8988T (cell line): ENCODE measurements around the gene CR2.
"Not testable (repeated sequence)": the region's sequence is repeated elsewhere in the genome, so short reads cannot be mapped to it uniquely, and the experiment has no call there.

Experiments used
- DNase-seq: peaks from one replicate; pipeline ENCODE4 v3.0.0; 2011

CR2 gene

GRCh38 chr1:207453710-207454045 is 450 bp upstream of the CR2 start:
- DNase-seq, result no peak

DNA sequence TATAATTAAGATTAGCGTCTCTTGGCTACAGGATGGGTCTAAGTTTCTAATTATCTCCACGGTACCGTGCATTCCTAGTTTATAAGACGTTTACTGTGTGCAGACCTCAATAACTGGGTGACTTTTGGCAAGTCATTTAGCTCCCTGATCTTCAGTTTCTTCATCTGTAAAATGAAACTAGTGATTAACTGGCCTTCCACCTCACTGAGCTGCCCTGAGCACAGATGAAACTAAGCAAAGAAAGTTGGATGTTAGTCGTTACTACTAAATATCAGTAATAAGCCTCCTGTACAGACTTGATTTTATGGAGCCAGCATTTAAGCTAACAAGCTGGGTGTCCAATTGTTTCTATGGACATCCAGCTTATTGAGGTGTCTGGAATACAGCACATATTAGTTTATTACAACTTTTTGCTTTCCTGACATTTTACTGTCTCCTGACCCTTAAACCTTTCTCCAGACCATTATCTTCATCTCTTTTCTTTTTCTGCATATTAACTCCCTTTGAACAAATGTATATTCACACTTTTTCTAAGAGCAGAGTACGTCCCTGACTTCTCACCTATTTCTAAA is 1.1 kb downstream of the CR2 start:
- DNase-seq, result no peak

DNA sequence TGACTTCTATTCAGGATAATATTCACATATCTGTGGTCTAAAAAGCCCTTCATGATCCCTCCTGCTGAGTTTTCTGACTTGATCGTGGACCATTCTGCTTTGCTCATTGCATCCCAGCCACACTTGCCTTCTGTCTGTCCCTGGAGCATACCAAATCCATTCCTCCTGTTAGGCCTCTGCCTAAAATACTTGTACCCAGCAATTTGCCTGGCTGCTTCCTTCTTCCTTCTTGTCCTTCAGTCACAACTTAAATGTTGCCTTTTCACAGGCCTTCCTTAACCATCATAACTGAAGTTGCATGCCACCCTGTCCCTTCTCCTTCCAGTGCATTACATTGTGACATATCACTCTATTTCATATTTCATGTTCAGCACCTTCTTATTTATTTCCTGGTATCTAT is 4.3 kb downstream of the CR2 start:
- no peak for DNase-seq

GRCh38 chr1:207459008-207459407 is 4.9 kb downstream of the CR2 start:
- DNase-seq, result no peak

- no peak for DNase-seq
These were observed 7.5 kb downstream of the CR2 start for GRCh38 chr1:207461649-207462048.

GRCh38 chr1:207462535-207462934 is 8.4 kb downstream of the CR2 start:
- DNase-seq, result no peak

- no peak for DNase-seq
These were observed 8.9 kb downstream of the CR2 start for GRCh38 chr1:207463021-207463420.

- DNase-seq, result no peak
These were observed 9.4 kb downstream of the CR2 start for GRCh38 chr1:207463571-207463970.

- DNase-seq, result no peak
These were observed 16.8 kb downstream of the CR2 start for GRCh38 chr1:207470927-207471326.

GRCh38 chr1:207474210-207474609 is 20.1 kb downstream of the CR2 start:
- no peak for DNase-seq

DNA sequence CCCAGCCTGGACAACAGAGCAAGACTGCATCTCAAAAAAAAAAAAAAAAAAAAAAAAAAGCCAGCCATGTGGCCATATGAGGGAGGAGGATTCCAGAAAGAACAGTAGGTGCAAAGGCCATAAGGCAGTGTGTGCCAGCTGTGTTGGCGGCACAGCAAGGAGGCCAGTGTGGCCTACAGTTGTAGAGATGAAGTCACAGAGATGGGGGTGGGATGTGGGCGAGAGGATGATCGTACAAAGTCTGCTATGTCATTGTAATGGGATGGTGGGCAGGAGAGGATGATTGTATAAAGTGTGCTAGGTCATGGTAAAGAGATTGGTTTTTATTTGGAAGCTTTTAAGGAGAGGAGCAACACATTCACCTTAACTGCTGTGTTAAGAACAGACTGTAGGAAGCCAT is 32.1 kb downstream of the CR2 start:
- no peak for DNase-seq

- DNase-seq, result no peak
These were observed 33.5 kb downstream of the CR2 start for GRCh38 chr1:207487636-207488035.

- no peak for DNase-seq
These were observed 39.1 kb downstream of the CR2 start for GRCh38 chr1:207493212-207493611.

GRCh38 chr1:207494171-207494570 is 40.0 kb downstream of the CR2 start:
- no peak for DNase-seq

- not testable (repeated sequence) for DNase-seq
These were observed 41.2 kb downstream of the CR2 start for GRCh38 chr1:207495281-207495680.

- no peak for DNase-seq
These were observed 42.0 kb downstream of the CR2 start, which contains the start of gene CR1 for GRCh38 chr1:207495801-207496792. Gene CR1, plus strand, starts transcription at chr1:207496157. Its CDS starts 111 bp downstream, at chr1:207496268.

- DNase-seq, result no peak
These were observed 43.8 kb downstream of the CR2 start for GRCh38 chr1:207497941-207498340.

DNA sequence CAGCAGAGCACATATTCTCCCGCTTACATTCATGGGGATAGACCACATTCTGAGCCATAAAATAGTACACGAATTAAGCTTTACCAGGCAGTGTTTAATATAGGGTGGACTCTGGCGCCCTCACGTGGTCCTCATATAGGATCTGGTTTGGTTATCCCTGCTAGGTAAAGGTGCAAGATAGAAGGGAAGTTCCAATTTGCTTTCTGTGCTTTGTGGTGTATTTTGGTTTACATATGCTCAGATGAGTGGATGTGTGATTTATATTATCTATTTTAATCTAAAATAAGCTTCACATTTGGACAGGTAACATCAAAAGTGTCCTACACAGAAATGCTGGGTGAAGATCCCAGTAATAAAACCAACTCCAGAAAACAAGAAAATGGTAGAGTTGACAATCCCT is 45.4 kb downstream of the CR2 start:
- DNase-seq, result peak; percentile 37

GRCh38 chr1:207500306-207500705 is 46.2 kb downstream of the CR2 start:
- no peak for DNase-seq

- no peak for DNase-seq
These were observed 46.9 kb downstream of the CR2 start for GRCh38 chr1:207501071-207501470.

DNA sequence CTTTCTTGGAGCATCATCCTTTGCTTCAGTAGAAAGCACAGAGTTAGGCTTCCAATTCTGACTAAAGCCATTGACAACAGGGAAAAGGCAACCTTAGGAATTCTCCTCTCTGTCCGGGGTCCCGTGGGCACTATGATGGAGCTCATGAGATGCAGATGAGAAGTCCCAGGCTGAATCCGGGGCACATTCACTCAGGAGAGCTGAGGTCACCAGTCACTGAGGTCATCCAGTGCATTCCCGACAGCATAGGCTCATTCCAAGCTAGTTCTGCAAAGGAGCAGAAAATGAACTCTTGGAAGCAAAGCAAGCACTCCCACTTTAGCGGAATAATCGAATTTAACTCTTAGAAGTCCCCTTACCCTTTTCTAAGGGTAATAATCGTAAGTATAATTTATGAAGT is 48.6 kb downstream of the CR2 start:
- DNase-seq, result no peak

- DNase-seq, result no peak
These were observed 49.8 kb downstream of the CR2 start for GRCh38 chr1:207503950-207504349.

- no peak for DNase-seq
These were observed 50.3 kb downstream of the CR2 start for GRCh38 chr1:207504438-207504837.

- DNase-seq, result no peak
These were observed 56.3 kb downstream of the CR2 start for GRCh38 chr1:207510444-207510843.

DNA sequence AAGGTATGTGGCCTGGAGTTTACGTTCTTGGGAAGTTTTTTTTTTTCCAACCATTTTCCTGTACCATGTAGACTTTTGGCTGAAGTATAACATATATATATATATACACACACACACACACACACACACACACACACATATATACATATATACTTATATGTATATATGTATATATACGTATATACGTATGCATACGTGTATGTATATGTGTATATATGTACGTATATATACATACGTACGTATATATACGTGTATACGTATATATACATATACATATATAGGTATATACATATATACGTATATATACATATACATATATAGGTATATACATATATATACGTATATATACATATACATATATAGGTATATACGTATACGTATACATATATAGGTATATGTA is 60.8 kb downstream of the CR2 start:
- no peak for DNase-seq
